Fibroblast of lung (primary cell): ENCODE measurements around the gene RASA2. TPM values are rescaled to one million over a fixed set of nuclear protein-coding genes. Genes with fewer than 3 reads are reported as not detected.

Experiments
- DNase-seq, 2 donors: peaks; one replicate each; pipeline versions ENCODE4 v3.0.0 to v3.0.0-alpha.2; 2010; ENCODE audit warnings: low read depth in 2 of 2
- H2AFZ ChIP-seq: 2 replicates; pipeline ENCODE4 v1.5.1; 2012; ENCODE audit warnings: low read length, control low read depth, inconsistent platforms
- H3K27ac ChIP-seq: 2 replicates; pipeline ENCODE4 v1.5.1; 2011; ENCODE audit warnings: low read length, control low read depth; ENCODE audit not compliant: insufficient read depth
- H3K27me3 ChIP-seq: 2 replicates; pipeline ENCODE4 v1.5.1; 2011; ENCODE audit warnings: mild to moderate bottlenecking, low read length; ENCODE audit not compliant: control insufficient read depth, insufficient read depth
- H3K36me3 ChIP-seq: 2 replicates; pipeline ENCODE4 v1.5.1; 2011; ENCODE audit warnings: low read length; ENCODE audit not compliant: control insufficient read depth, insufficient read depth
- H3K4me1 ChIP-seq: 2 replicates; pipeline ENCODE4 v1.5.1; 2011; ENCODE audit warnings: low read length; ENCODE audit not compliant: control insufficient read depth, insufficient read depth; ENCODE audit errors: extremely low read depth
- H3K4me2 ChIP-seq: 2 replicates; pipeline ENCODE4 v1.5.1; 2011; ENCODE audit warnings: low read length, control low read depth; ENCODE audit not compliant: insufficient read depth; ENCODE audit errors: extremely low read depth
- H3K4me3 ChIP-seq, 4 experiments: fragments of 200-600 bp in 1 of 4; sonication (generic) in 1 of 4; replicated peaks in 1 of 4; 2 replicates each; pipeline ENCODE4 v1.5.1; 2011 to 2016; ENCODE audit warnings: low read length in 4 of 4, low read depth in 3 of 4, mild to moderate bottlenecking in 3 of 4, control low read depth in 2 of 4, inconsistent platforms in 1 of 4, mixed read lengths in 1 of 4; ENCODE audit not compliant: insufficient read depth in 1 of 4; ENCODE audit errors: control extremely low read depth in 1 of 4
- H3K79me2 ChIP-seq: 2 replicates; pipeline ENCODE4 v1.5.1; 2012; ENCODE audit warnings: mild to moderate bottlenecking, low read length, inconsistent platforms; ENCODE audit not compliant: control insufficient read depth, insufficient read depth
- H3K9ac ChIP-seq: 2 replicates; pipeline ENCODE4 v1.5.1; 2011; ENCODE audit warnings: mild to moderate bottlenecking, low read length, control low read depth; ENCODE audit not compliant: insufficient read depth
- H3K9me3 ChIP-seq: 2 replicates; pipeline ENCODE4 v1.5.1; 2012; ENCODE audit warnings: low read depth, low read length; ENCODE audit not compliant: control insufficient read depth, insufficient read depth
- H4K20me1 ChIP-seq: 2 replicates; pipeline ENCODE4 v1.5.1; 2011; ENCODE audit warnings: low read length; ENCODE audit not compliant: control insufficient read depth, insufficient read depth; ENCODE audit errors: extremely low read depth
- EZH2 ChIP-seq: IDR thresholded peaks from 2 replicates; pipeline ENCODE4 v1.5.1; 2012; ENCODE audit warnings: low read length, control low read depth, mild to moderate bottlenecking; ENCODE audit errors: missing control alignments
- polyA plus RNA-seq, 2 donors: library from polyadenylated mRNA; depleted of rRNA in 1 of 2; stranded (reverse) in 1 of 2; unstranded in 1 of 2; fragments of >200 nt; gene quantifications; 2 replicates each; pipeline ENCODE4 v1.2.1, GENCODE V29; 2011 to 2012; ENCODE audit warnings: missing spikeins in 1 of 2
- total RNA-seq: library from RNA; depleted of rRNA; stranded (reverse); fragments of >200 nt; gene quantifications from 2 replicates; pipeline ENCODE4 v1.2.1, GENCODE V29; 2014
- TF ChIP-seq, protein P1 (sequence below), 2 donors: IDR thresholded peaks in 1 of 2; conservative IDR thresholded peaks in 1 of 2; 1 replicate in 1 of 2; 2 replicates in 1 of 2; pipeline ENCODE4 v1.5.1; 2011 to 2012; ENCODE audit warnings: low read length in 2 of 2, control low read depth in 1 of 2, inconsistent platforms in 1 of 2, low read depth in 1 of 2, mild to moderate bottlenecking in 1 of 2

Gene RASA2
- total and polyA plus RNA-seq, 2 donors (not counting 1 experiment from before 2014, with no cell fraction given) = 10.0 to 11.4 TPM

DNA sequence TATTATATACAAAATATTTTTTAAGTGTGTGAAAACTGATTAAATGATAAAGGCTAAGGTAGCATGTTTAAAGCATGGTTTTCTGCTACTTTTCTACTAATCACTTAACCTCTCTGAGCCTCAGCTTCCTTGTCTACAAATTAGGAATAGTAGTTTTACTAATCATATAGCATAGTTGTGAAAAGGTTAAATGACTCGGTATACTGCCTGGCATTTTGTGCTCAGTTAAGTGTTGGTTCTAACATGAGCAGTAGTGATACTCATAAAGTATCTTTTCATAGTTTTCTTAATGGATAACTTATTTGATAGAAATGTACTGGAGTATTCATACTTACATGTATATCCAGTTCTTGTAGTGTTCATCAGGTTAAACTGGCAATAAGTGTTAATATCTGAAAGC lies 13.6 kb downstream of the RASA2 start:
- no peaks in the 10 kb centered on the region for H3K9me3 ChIP-seq
- no peak overlapping the region for H2AFZ ChIP-seq
- H3K36me3 ChIP-seq = no peaks in the 10 kb centered on the region
- no peak overlapping the region for H3K4me2 ChIP-seq
- H3K4me3 ChIP-seq = no peak overlapping the region
- H3K9ac ChIP-seq = no peak overlapping the region
- H3K27ac ChIP-seq = no peak overlapping the region
- H4K20me1 ChIP-seq = no peaks in the 10 kb centered on the region
- TF ChIP-seq, protein P1, sequence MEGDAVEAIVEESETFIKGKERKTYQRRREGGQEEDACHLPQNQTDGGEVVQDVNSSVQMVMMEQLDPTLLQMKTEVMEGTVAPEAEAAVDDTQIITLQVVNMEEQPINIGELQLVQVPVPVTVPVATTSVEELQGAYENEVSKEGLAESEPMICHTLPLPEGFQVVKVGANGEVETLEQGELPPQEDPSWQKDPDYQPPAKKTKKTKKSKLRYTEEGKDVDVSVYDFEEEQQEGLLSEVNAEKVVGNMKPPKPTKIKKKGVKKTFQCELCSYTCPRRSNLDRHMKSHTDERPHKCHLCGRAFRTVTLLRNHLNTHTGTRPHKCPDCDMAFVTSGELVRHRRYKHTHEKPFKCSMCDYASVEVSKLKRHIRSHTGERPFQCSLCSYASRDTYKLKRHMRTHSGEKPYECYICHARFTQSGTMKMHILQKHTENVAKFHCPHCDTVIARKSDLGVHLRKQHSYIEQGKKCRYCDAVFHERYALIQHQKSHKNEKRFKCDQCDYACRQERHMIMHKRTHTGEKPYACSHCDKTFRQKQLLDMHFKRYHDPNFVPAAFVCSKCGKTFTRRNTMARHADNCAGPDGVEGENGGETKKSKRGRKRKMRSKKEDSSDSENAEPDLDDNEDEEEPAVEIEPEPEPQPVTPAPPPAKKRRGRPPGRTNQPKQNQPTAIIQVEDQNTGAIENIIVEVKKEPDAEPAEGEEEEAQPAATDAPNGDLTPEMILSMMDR (conservative IDR thresholded peaks at IDR 0.05 in 1 of 2, IDR thresholded peaks at IDR 0.05 in 1 of 2; ENCODE audit: low read depth in 1 of 2, low read length in 2 of 2) = no peak
- no peak for TF ChIP-seq EZH2
- H3K27me3 ChIP-seq = no peaks in the 10 kb centered on the region
- no peaks in the 10 kb centered on the region for H3K4me1 ChIP-seq
- H3K79me2 ChIP-seq = peaks cover 70% of the 10 kb centered on the region
- DNase-seq = no peak

GRCh38 chr3:141505166-141505565 lies 18.3 kb downstream of the RASA2 start:
- Histone ChIP-seq H4K20me1 (no peaks in the 10 kb centered on the region), H3K27me3 (no peaks in the 10 kb centered on the region), H3K9me3 (no peaks in the 10 kb centered on the region), H3K4me1 (no peaks in the 10 kb centered on the region), H3K4me3 (no peak overlapping the region), H3K79me2 (peaks cover 64% of the 10 kb centered on the region), H2AFZ (no peak overlapping the region), H3K36me3 (no peaks in the 10 kb centered on the region), H3K27ac (no peak overlapping the region), H3K9ac (no peak overlapping the region), H3K4me2 (no peak overlapping the region)
- DNase-seq = no peak
- no peak for TF ChIP-seq EZH2
- TF ChIP-seq, protein P1 (conservative IDR thresholded peaks at IDR 0.05 in 1 of 2, IDR thresholded peaks at IDR 0.05 in 1 of 2; ENCODE audit: low read depth in 1 of 2, low read length in 2 of 2) = no peak

GRCh38 chr3:141506071-141506470 lies 19.2 kb downstream of the RASA2 start:
- DNase-seq = no peak
- no peaks in the 10 kb centered on the region for H3K4me1 ChIP-seq
- H3K9ac ChIP-seq = no peak overlapping the region
- no peak overlapping the region for H3K4me2 ChIP-seq
- no peak for TF ChIP-seq EZH2
- TF ChIP-seq, protein P1 (conservative IDR thresholded peaks at IDR 0.05 in 1 of 2, IDR thresholded peaks at IDR 0.05 in 1 of 2; ENCODE audit: low read depth in 1 of 2, low read length in 2 of 2) = no peak
- no peaks in the 10 kb centered on the region for H4K20me1 ChIP-seq
- no peak overlapping the region for H3K4me3 ChIP-seq
- H3K36me3 ChIP-seq = no peaks in the 10 kb centered on the region
- peaks cover 65% of the 10 kb centered on the region for H3K79me2 ChIP-seq
- H3K27ac ChIP-seq = no peak overlapping the region
- H3K27me3 ChIP-seq = no peaks in the 10 kb centered on the region
- H3K9me3 ChIP-seq = no peaks in the 10 kb centered on the region
- H2AFZ ChIP-seq = no peak overlapping the region
